Posterior vena cava (tissue), 2 donors: ENCODE measurements around the gene PHLDA1. TPM values are rescaled to one million over a fixed set of nuclear protein-coding genes. Genes with fewer than 3 reads are reported as not detected.

Experiments used
- DNase-seq: peaks from one replicate; pipeline ENCODE4 v3.0.0-alpha.2; 2020; ENCODE audit warnings: low spot score
- intact Hi-C, 2 donors: fragments of 100-400 bp; cut with DNase I; formaldehyde crosslinking; loops; one replicate each; pipeline versions ENCODE4 v1.14.1 to v1.14.2; 2022 to 2023
- total RNA-seq, 2 donors: library from RNA; stranded (reverse); fragmentation: NEBNext Ultra II Directional; extraction: Animal tissue kit (Norgen Biotek cat#: 25700); gene quantifications; one replicate each; pipeline ENCODE4 v1.2.1, GENCODE V29; 2021
- donor health status: DM: yes; HTN: yes; CAD: no.
- donor health status: DM: yes; HTN: yes; CAD: no.

PHLDA1 gene
- total RNA-seq, 2 donors from 2014 or later = 4.9 to 14.6 TPM

GRCh38 chr12:75975702-75976101, 55.9 kb downstream of the PHLDA1 start:
- intact Hi-C loops = no loop called here
- no peak for DNase-seq

Other genes starting within 250 kb of the PHLDA1 start
- 100 to 1,000 TPM; 281 to 331 TPM for gene NAP1L1, start 52.9 kb upstream of the PHLDA1 start, total RNA-seq